Measurements from ENCODE around the gene ZBTB16. TPM values are rescaled to one million over a fixed set of nuclear protein-coding genes. Genes with fewer than 3 reads are reported as not detected.

ZBTB16 gene
- total and polyA plus RNA-seq, 8 donors = 3.4 to 55.6 (median 9.5) TPM

DNA sequence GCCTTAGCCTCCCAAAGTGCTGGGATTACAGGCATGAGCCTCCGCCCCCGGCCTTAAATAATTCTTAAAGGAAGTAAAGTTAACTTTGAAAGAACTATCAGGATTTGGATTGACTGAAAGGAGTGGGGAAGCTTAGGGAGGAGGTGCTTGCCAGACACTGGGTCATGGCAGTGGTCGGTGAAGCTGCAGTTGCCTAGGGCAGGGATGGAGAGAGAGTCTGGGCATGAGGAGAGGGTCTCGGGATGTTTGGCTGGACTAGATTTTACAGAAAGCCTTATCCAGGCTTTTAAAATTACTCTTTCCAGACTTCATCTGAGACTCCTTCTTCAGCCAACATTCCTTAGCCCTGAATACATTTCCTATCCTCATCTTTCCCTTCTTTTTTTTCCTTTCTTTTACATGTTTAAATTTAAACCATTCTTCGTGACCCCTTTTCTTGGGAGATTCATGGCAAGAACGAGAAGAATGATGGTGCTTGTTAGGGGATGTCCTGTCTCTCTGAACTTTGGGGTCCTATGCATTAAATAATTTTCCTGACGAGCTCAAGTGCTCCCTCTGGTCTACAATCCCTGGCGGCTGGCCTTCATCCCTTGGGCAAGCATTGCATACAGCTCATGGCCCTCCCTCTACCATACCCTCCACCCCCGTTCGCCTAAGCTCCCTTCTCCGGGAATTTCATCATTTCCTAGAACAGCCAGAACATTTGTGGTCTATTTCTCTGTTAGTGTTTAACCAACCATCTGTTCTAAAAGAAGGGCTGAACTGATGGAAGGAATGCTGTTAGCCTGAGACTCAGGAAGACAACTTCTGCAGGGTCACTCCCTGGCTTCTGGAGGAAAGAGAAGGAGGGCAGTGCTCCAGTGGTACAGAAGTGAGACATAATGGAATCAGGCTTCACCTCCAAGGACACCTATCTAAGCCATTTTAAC is 236.4 kb downstream of the ZBTB16 start, which contains the start of gene NNMT:
TSS of gene NNMT (plus strand) at position 724 of the 929 bp plus-strand sequence. CDS start at position 882, 158 bp downstream.
- H3K9me3 ChIP-seq = no peaks in the 10 kb centered on the region
- H3K4me3 ChIP-seq = peak within 1 kb of the TSS; percentile 10 to 32
- intact Hi-C loops (cut with DNase I) = no loop called here
- H3K27ac ChIP-seq = peak within 1 kb of the TSS; percentile 83 to 87
- ATAC-seq = peak; percentile 67
- DNase-seq = peak in 1 of 4 donors; percentile 75
- H3K4me1 ChIP-seq = peaks cover 12 to 33% of the 10 kb centered on the region in 2 donors
- peaks cover 0 to 3% of the 10 kb centered on the region in 2 donors for H3K36me3 ChIP-seq
- H3K27me3 ChIP-seq = no peaks in the 10 kb centered on the region
- TF ChIP-seq, protein P1, sequence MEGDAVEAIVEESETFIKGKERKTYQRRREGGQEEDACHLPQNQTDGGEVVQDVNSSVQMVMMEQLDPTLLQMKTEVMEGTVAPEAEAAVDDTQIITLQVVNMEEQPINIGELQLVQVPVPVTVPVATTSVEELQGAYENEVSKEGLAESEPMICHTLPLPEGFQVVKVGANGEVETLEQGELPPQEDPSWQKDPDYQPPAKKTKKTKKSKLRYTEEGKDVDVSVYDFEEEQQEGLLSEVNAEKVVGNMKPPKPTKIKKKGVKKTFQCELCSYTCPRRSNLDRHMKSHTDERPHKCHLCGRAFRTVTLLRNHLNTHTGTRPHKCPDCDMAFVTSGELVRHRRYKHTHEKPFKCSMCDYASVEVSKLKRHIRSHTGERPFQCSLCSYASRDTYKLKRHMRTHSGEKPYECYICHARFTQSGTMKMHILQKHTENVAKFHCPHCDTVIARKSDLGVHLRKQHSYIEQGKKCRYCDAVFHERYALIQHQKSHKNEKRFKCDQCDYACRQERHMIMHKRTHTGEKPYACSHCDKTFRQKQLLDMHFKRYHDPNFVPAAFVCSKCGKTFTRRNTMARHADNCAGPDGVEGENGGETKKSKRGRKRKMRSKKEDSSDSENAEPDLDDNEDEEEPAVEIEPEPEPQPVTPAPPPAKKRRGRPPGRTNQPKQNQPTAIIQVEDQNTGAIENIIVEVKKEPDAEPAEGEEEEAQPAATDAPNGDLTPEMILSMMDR (IDR thresholded peaks at IDR 0.05) = no peak

DNA sequence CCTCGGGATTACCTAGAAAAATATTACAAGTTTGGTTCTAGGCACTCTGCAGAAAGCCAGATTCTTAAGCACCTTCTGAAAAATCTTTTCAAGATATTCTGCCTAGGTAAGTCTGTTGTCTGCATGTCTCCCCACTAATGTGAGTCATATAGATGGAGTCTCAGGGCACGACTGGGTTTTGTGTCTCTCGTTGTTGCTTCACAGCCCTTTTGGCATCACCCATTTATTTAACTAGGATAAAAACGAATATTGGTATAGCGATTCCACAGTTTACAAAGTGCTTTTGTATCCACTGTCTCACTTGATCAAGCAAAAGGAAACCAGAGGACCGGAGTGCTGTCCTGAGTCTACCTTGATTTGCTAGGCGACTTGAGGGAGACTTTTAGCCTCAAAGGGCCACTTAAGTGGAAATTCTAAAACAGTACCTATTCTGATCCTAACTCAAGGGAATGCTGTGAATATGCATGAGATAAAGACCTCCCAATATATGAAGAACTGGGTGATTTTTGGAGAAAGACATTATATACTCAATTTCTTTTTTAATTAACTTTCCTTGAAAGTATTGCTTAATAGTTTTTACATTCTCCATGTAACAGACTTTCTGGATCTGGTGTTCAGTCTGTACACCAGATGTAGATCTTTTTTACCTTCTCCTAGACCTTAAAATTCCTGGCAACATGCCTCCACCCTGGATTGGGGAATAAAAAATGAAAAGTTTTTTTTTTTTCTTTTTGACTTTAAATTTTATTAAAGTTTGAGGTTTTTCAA is 237.3 kb downstream of the ZBTB16 start:
- Histone ChIP-seq H3K9me3 (peaks cover 0 to 2% of the 10 kb centered on the region in 2 donors), H3K4me1 (peaks cover 12 to 25% of the 10 kb centered on the region in 2 donors), H3K27ac (peak overlapping the region; percentile 83 to 87), H3K36me3 (peaks cover 0 to 8% of the 10 kb centered on the region in 2 donors), H3K27me3 (no peaks in the 10 kb centered on the region), H3K4me3 (peak overlapping the region; percentile 10 to 32)
- peak; percentile 5 for ATAC-seq
- intact Hi-C loops (cut with DNase I) = no loop called here
- TF ChIP-seq, protein P1 (IDR thresholded peaks at IDR 0.05) = no peak
- DNase-seq = no peak

DNA sequence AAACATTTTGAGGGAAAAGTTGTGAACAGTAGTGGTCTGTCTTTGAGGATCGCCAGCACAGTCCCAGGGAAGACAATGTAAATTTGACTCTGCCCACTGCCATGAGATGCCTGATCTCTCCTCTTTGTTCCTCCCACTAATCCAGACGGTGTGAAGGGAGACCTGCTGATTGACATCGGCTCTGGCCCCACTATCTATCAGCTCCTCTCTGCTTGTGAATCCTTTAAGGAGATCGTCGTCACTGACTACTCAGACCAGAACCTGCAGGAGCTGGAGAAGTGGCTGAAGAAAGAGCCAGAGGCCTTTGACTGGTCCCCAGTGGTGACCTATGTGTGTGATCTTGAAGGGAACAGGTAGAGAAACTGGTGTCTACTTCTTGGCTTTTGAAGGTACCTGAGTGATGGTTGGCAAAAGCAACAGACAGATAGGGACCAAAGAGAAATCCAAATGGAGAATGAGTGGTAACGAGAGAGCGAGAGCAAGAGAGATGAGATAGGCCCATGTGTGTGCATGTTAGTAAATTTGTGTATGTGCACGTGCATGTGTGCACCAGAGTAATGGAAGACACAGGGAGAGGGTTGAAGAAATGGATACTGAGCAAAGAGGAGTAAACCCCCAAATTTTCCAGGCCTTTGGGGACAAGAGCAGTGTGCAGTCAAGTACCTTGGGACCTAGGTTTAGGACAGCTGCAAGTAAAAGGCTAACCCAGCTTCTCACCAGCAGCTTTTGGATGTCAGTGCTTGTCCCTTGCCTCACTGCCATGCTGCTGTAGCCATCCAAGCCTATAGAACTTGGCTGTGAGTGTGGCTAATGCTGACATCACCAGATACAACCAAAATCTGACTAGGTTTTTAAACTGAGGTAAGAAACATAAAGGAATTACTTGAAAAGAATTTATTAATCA is 238.5 kb downstream of the ZBTB16 start:
- peaks cover 3 to 13% of the 10 kb centered on the region in 2 donors for H3K4me1 ChIP-seq
- DNase-seq (no peak), ATAC-seq (no peak)
- peaks cover 0 to 2% of the 10 kb centered on the region in 2 donors for H3K9me3 ChIP-seq
- H3K36me3 ChIP-seq = peaks cover 0 to 13% of the 10 kb centered on the region in 2 donors
- no peaks in the 10 kb centered on the region for H3K27me3 ChIP-seq
- H3K4me3 ChIP-seq = peak overlapping the region; percentile 10 to 32
- TF ChIP-seq, protein P1 (IDR thresholded peaks at IDR 0.05) = no peak
- intact Hi-C loops (cut with DNase I) = no loop called here
- peak overlapping the region; percentile 83 to 87 for H3K27ac ChIP-seq

DNA sequence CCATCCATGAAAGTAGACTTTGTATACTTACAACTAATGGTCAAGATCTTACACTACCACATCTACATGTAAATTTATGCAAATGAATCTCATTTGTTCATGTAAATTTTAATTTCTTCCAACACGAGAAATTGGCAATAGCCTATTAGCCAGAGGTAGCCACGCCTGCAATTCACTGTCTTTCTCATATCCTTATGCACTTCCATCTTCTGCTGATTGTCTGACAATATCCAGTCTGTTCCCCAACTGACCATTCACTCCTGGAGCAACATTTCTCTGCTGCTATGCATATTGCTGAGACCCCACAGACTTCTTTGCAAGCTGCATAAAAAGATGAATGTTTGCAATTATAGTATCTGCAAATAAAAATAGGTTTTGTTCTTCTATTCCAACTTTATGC is 239.2 kb downstream of the ZBTB16 start:
- no peaks in the 10 kb centered on the region for H3K27me3 ChIP-seq
- peak overlapping the region; percentile 83 to 87 for H3K27ac ChIP-seq
- DNase-seq = no peak
- H3K36me3 ChIP-seq = peaks cover 0 to 13% of the 10 kb centered on the region in 2 donors
- peak overlapping the region; percentile 10 to 32 for H3K4me3 ChIP-seq
- H3K4me1 ChIP-seq = peaks cover 3 to 11% of the 10 kb centered on the region in 2 donors
- intact Hi-C loops (cut with DNase I) = no loop called here
- no peak for ATAC-seq
- TF ChIP-seq, protein P1 (IDR thresholded peaks at IDR 0.05) = no peak
- H3K9me3 ChIP-seq = peaks cover 0 to 2% of the 10 kb centered on the region in 2 donors

Other genes with a start within 250 kb of the ZBTB16 start
- gene USP28, start 184.1 kb upstream of the ZBTB16 start, total RNA-seq = 10 to 100 TPM; 21.7 TPM
- 10 to 100 TPM; 36.6 to 52.1 (median 42.8) TPM for gene USP28, start 184.1 kb upstream of the ZBTB16 start, polyA plus RNA-seq (ENCODE audit: insufficient read length in 6 of 6)
- gene HTR3B, start 154.9 kb upstream of the ZBTB16 start, total RNA-seq = not detected
- gene HTR3B, start 154.9 kb upstream of the ZBTB16 start, polyA plus RNA-seq (ENCODE audit: insufficient read length in 6 of 6) = under 1 TPM; 0.10 to 0.21 (median 0.15) TPM
- under 1 TPM; 0.44 to 0.79 TPM for gene HTR3A, start 84.6 kb upstream of the ZBTB16 start, total RNA-seq
- gene HTR3A, start 84.6 kb upstream of the ZBTB16 start, polyA plus RNA-seq (ENCODE audit: insufficient read length in 6 of 6) = under 1 TPM in 2 of 6 donors, not detected in 4; 0.11 to 0.14 TPM
- 100 to 1,000 TPM; 165 to 244 TPM for gene NNMT, start 236.7 kb downstream of the ZBTB16 start, total RNA-seq
- gene NNMT, start 236.7 kb downstream of the ZBTB16 start, polyA plus RNA-seq (ENCODE audit: insufficient read length in 6 of 6) = 1 to 10 TPM; 1.2 to 2.0 (median 1.8) TPM

Measured in left lung (tissue), 10 donors.